Measurements from ENCODE around the gene PAPOLB. TPM values are rescaled to one million over a fixed set of nuclear protein-coding genes. Genes with fewer than 3 reads are reported as not detected.

PAPOLB gene
- total RNA-seq, 2 experiments from 2014 or later, result 0.08 TPM; not detected in 1

DNA sequence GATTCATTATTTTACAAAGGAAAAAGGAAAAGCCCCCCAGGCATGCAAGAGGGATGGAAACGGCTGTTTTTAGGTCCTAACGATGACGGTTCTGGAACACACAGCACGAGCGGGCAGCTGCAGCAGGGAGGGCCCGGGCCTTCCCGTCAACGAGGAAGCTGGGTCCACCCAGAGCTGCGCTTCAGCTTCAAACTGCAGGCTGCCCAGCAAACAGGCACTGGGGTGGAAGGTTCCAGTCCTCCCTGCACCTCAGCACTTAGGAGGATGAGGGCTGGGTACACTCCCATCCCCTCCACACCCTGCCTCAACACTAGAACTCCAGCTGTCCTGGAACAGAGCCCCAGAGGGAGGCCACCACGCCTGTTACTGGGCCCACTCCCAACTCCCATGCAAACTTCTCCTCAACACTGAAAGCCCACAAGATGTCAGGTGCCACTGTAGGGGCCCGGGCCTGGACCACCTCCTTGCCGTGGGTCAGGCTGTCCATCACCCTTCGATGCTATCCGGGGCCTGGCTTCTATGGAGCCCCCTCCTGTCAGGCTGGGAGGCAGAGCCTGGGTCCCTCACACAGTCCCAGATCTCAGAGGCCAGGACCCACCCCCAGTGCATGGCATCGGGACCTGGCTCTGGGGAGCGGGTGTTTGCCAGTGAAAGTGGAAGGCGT is 33.0 kb downstream of the PAPOLB start:
- H3K27me3 Mint-ChIP-seq (ENCODE audit: low read depth), result peaks cover 1% of the 10 kb centered on the region

DNA sequence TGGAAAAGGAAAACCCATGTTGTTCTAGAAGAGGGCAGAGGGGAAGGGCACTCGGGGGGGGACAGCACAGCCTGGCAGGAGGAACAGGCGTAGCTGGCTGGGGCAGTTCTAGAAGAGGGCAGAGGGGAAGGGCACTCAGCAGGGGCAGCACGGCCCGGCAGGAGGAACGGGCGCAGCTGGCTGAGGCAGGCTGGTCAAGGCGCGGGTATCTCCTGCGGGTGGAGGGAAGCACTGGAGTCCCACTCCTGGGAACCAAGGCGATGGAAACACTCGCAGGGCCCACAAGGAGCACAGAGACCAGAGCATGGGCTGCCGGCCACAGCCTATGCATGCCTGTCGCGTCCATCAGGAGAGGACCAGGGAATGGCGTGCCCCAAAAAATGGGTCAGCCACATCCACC is 36.7 kb downstream of the PAPOLB start:
- ATAC-seq (no peak), DNase-seq (no peak)
- Mint-ChIP-seq H3K4me3 (no peak overlapping the region), H3K36me3 (ENCODE audit: low read depth) (no peaks in the 10 kb centered on the region), H3K4me1 (ENCODE audit: low read depth) (no peaks in the 10 kb centered on the region), H3K27me3 (ENCODE audit: low read depth) (peaks cover 1% of the 10 kb centered on the region), H3K27ac (no peak overlapping the region), H3K9me3 (ENCODE audit: insufficient read depth) (no peaks in the 10 kb centered on the region)
- ChIA-PET CTCF (interaction anchor here (1.5 kb wide), 1 partner anchor 235 kb away, joined by 4 read pairs; no protein-coding TSS in a partner anchor), POLR2A (no interaction called here)

More for the DNA sequence above, 33.0 kb downstream of the PAPOLB start:
- no peak for ATAC-seq
- DNase-seq, result no peak
- Mint-ChIP-seq H3K36me3 (ENCODE audit: low read depth) (no peaks in the 10 kb centered on the region), H3K4me3 (no peak overlapping the region), H3K4me1 (ENCODE audit: low read depth) (no peaks in the 10 kb centered on the region), H3K9me3 (ENCODE audit: insufficient read depth) (no peaks in the 10 kb centered on the region), H3K27ac (no peak overlapping the region)
- ChIA-PET CTCF (interaction anchor here (0.9 to 2.2 kb wide), 3 partner anchors 14 to 257 kb away, joined by 4 to 10 read pairs (median 10); partner anchors contain the start of gene RADIL), POLR2A (no interaction called here)

DNA sequence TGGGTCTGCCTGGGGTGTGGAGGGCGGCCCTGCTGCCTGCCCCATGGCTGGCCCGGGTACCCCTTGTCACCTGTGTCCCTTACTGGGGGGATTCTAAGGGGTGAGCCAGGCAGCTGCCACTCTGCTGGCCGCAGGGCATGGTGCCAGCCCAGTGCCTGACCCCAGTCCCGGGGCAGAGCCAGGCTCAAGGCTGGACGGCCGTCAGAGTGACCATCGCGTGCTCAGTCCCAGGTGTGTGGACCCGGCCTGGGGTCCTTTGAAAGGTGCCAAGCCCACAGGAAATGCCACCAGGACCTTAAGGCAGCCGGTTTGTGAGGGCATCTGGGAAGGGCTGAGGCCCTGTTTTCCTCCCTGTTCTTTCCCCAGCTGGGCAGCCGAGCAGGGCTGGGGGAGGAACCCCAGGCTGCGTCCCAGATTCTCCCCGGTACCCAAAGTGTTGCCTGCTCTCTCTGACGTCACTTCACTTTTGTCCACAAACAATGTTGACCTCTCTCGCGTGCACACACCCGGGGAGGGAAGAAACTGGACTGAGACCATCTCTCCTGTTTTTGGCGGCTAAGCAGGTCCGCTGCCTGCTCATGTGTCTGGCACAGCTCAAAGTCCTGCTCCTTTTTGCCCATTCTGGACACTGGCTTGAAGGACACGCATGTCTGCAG is 37.6 kb downstream of the PAPOLB start:
- peaks cover 1% of the 10 kb centered on the region for H3K27me3 Mint-ChIP-seq (ENCODE audit: low read depth)
- H3K27ac Mint-ChIP-seq, result no peak overlapping the region
- DNase-seq (no peak), ATAC-seq (no peak)
- ChIA-PET CTCF (no interaction called here), POLR2A (no interaction called here)
- no peaks in the 10 kb centered on the region for H3K36me3 Mint-ChIP-seq (ENCODE audit: low read depth)
- H3K9me3 Mint-ChIP-seq (ENCODE audit: insufficient read depth), result no peaks in the 10 kb centered on the region
- H3K4me1 Mint-ChIP-seq (ENCODE audit: low read depth), result no peaks in the 10 kb centered on the region
- H3K4me3 Mint-ChIP-seq, result no peak overlapping the region

DNA sequence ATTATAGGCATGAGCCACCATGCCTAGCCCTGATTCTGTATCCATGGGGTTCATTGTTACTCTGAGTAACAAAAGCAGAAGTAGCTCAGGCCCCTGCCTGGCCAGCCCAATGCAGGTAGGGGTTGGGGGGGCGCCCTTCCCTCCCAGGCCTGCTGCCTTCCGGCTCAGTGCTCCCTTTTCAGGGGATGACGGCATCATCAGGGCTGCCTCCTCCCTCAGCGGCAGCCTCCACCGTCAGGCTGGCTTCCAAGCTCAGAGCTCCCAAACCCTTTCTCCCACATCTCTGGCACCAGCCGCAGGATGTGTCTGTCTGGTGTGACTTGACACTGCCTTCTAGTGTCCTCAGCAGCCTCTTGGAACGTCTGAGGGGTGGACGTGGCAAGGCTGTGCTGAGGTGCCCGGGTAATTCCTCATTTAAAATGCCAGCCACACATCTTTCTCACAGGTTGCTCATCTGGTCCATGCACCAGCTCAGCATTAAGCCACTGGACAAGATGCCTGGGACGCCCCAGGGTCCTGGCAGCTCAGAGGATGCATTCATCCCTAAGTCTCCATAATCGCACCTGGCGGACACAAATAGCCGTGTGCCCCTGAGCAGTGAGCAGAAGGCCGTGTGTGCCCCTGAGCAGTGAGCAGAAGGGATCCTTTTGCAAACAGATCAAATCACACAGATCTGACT is 38.2 kb downstream of the PAPOLB start:
- ChIA-PET CTCF (no interaction called here), POLR2A (no interaction called here)
- no peaks in the 10 kb centered on the region for H3K9me3 Mint-ChIP-seq (ENCODE audit: insufficient read depth)
- DNase-seq, result no peak
- no peak overlapping the region for H3K4me3 Mint-ChIP-seq
- no peak for ATAC-seq
- H3K36me3 Mint-ChIP-seq (ENCODE audit: low read depth), result no peaks in the 10 kb centered on the region
- no peaks in the 10 kb centered on the region for H3K4me1 Mint-ChIP-seq (ENCODE audit: low read depth)
- peaks cover 1% of the 10 kb centered on the region for H3K27me3 Mint-ChIP-seq (ENCODE audit: low read depth)
- no peak overlapping the region for H3K27ac Mint-ChIP-seq

DNA sequence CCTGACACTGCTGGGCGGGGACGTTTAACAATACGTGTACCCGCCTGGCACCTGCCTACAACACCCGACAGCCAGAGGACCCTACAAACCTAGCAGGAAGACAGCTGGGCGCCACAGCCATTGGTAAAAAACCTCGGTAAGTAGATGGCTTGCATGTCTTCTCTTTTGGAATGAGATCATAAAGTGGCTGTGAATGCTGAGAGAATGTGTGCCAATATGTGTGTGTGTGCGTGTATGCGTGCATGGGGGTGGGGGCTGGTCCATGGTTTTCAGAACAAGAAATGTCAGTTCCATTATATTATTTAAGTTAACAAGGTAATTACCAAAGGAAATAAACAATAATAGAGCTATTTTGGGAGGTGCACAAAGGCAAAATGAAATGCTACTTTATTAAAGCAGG is 39.2 kb downstream of the PAPOLB start:
- DNase-seq (no peak), ATAC-seq (no peak)
- H3K4me1 Mint-ChIP-seq (ENCODE audit: low read depth), result no peaks in the 10 kb centered on the region
- no peaks in the 10 kb centered on the region for H3K9me3 Mint-ChIP-seq (ENCODE audit: insufficient read depth)
- ChIA-PET POLR2A (no interaction called here), CTCF (no interaction called here)
- H3K4me3 Mint-ChIP-seq, result no peak overlapping the region
- peaks cover 1% of the 10 kb centered on the region for H3K27me3 Mint-ChIP-seq (ENCODE audit: low read depth)
- H3K27ac Mint-ChIP-seq, result no peak overlapping the region
- H3K36me3 Mint-ChIP-seq (ENCODE audit: low read depth), result no peaks in the 10 kb centered on the region

DNA sequence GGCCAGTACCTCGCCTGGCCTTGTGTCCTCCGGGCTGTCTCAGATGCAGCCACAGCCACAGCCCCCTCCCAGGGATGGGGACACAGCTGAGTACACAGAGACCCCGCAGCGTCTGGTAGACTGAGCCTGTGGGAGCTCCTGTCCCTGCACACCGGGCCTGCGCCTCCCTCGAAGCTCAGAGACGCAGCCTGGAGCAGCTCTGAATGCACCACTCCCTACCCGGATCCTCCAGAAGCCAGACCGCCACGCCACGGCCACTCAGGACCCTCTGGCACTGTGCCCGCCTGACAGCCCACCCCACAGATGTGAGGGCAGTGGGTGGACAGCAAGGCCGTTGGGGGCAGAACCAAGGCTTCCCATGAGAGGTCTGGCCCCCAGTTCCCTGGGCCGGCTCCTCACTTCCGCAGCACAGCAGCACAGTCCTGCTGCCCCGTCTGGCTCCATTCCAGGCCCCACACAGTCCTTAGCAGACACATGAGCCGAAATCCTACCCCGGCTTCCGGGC is 40.8 kb downstream of the PAPOLB start:
- ATAC-seq, result no peak
- Mint-ChIP-seq H3K4me3 (no peak overlapping the region), H3K36me3 (ENCODE audit: low read depth) (no peaks in the 10 kb centered on the region), H3K4me1 (ENCODE audit: low read depth) (no peaks in the 10 kb centered on the region), H3K27me3 (ENCODE audit: low read depth) (no peaks in the 10 kb centered on the region), H3K27ac (no peak overlapping the region), H3K9me3 (ENCODE audit: insufficient read depth) (no peaks in the 10 kb centered on the region)
- DNase-seq, result no peak
- ChIA-PET CTCF (no interaction called here), POLR2A (no interaction called here)

DNA sequence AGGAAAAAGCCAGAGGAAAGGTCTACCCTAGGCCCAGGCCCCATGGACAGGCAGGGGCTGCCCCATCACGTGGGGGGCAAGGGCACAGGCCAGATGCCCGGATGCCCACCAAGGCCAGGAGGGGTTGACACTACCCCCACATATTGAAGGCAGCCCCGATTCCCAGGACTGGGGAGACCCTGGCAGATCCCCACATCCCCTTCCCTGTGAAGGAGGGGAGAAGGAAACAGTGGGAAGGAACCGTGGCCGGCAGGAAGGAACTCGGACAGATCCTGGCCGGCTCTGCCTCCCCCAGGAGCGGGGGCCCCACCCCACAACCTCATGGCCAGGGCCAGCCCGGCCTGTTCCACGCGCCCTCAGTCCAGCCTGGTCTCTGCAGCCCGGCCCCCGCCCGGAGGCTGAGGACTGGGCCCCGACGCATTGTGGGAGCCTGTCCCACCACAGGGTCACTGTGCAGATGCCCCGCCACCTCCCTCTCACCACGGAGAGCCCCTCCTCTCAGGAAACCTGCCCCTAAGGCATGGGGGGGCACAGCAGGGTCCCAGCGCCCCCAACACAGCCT is 41.3 kb downstream of the PAPOLB start:
- ATAC-seq, result no peak
- Mint-ChIP-seq H3K36me3 (ENCODE audit: low read depth) (no peaks in the 10 kb centered on the region), H3K4me3 (no peak overlapping the region), H3K9me3 (ENCODE audit: insufficient read depth) (no peaks in the 10 kb centered on the region), H3K4me1 (ENCODE audit: low read depth) (no peaks in the 10 kb centered on the region), H3K27ac (no peak overlapping the region), H3K27me3 (ENCODE audit: low read depth) (no peaks in the 10 kb centered on the region)
- ChIA-PET POLR2A (no interaction called here), CTCF (no interaction called here)
- DNase-seq, result no peak

DNA sequence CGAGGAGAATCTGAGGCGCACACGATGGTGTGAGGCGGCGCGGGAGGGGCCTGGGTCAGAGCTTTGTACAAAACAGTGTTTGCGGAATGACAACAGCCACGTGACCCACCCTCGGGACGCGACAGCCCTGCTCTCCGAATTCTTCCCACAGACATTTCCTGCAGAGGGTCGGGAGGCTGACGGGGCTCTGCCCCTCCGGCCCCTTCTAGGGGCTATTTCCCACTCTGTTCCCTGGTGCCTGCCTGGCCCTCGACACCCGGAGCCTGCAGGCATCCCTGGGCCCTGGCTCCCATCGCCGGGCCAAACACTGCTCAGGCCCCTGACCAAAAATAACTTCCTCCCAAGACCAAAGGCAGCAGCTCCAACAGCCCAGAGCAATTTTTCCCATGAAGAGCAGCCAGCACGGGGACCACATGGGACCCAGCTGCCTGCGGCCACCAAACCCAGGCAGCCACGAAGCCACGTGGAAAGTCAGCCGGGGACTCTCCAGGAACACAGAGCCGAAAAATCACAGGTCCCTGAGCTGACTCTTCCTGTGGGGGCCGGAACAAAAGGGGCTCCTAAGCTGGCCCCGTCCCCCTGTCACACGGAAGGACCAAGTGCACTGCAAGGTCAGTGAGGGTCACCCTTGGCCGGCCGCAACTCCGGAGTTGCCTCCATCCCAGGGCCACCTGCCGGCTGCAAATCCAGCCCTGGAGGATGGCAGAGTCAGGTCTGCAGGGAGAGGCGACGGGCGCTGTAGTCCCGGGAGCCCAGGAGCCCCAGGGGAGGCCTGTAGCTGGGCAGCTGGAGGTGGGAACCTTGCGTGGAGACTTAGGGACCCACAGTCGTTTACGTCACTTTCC is 42.0 kb downstream of the PAPOLB start:
- H3K4me1 Mint-ChIP-seq (ENCODE audit: low read depth), result no peaks in the 10 kb centered on the region
- H3K36me3 Mint-ChIP-seq (ENCODE audit: low read depth), result no peaks in the 10 kb centered on the region
- no peak for DNase-seq
- ChIA-PET POLR2A (no interaction called here), CTCF (no interaction called here)
- H3K27me3 Mint-ChIP-seq (ENCODE audit: low read depth), result no peaks in the 10 kb centered on the region
- no peak for ATAC-seq
- H3K4me3 Mint-ChIP-seq, result no peak overlapping the region
- no peaks in the 10 kb centered on the region for H3K9me3 Mint-ChIP-seq (ENCODE audit: insufficient read depth)
- no peak overlapping the region for H3K27ac Mint-ChIP-seq

DNA sequence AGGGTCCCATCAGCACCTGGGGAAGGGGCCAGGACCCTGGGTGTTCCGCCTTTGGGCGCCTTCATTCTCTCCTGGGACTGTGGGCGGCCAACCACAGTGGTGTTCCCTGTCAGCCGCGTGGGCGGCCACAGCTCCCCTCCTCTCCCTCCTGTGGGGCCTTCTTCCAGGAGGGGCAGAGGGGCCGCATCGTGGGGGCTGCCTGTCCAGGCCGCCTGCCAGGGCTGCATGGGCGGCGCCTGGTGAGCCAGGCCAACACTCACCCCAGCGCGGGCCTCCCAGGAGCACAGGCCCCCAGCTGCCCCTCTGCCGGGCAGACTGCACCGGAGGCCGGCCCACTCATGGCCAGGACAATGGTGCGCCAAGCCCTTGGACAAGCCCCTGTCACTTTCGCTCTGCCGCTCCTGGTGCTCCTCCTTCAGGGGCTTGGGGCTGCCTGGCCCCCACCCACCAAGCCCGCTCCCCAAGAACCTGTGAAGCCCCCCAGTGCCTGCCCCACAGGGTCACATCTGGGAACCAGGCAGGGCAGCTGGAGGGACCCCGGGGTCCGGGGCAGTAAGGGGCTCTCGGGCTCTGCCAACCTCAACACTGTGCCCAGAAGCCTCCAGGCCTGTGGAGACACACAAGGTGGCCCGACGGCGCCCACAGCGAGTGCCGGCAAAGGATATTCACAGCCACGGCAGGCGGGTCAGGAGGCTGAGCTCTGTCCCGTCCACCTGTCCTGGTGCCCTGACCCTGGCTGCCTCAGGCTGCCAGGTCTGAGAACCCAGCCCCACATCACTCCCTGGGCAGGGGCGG is 43.6 kb downstream of the PAPOLB start:
- no peaks in the 10 kb centered on the region for H3K36me3 Mint-ChIP-seq (ENCODE audit: low read depth)
- H3K9me3 Mint-ChIP-seq (ENCODE audit: insufficient read depth), result no peaks in the 10 kb centered on the region
- H3K4me3 Mint-ChIP-seq, result no peak overlapping the region
- DNase-seq (no peak), ATAC-seq (no peak)
- H3K27ac Mint-ChIP-seq, result no peak overlapping the region
- ChIA-PET POLR2A (no interaction called here), CTCF (no interaction called here)
- no peaks in the 10 kb centered on the region for H3K4me1 Mint-ChIP-seq (ENCODE audit: low read depth)
- peaks cover 6% of the 10 kb centered on the region for H3K27me3 Mint-ChIP-seq (ENCODE audit: low read depth)

DNA sequence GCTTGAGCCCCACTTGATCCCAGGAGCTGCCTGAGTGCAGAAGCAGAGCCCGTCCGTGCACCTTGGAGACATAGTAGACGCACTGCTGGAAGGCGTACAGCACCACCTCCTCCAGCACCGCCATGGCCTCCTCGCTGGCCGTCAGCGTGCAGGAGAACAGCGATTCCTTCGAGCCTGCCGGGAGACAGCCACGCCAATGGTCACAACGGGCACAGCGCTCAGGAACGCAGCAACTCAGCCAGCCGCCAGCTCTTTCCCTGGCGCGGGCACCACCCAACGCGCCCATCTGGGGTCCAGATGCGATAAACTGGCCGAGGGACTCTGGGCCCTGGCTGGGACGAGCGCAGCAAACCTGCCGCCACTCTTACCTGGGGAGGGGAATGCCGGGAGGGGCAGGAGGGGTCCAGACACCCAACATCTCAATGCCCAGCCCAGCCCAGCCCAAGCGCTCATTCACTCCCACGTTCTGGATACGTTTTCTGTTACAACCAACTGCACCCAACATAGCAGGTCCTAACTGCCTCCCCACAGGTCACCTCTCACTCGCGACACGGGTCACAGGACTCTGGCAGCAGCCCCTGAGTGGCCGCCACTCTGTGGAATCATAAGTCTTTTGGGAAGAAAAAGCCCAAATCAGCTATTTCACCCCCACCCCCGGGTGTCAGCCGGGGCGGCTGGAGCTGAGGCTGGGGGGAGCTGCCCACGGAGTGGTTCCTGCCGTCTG is 44.5 kb downstream of the PAPOLB start:
- H3K27me3 Mint-ChIP-seq (ENCODE audit: low read depth), result peaks cover 11% of the 10 kb centered on the region
- H3K36me3 Mint-ChIP-seq (ENCODE audit: low read depth), result peaks cover 2% of the 10 kb centered on the region
- H3K27ac Mint-ChIP-seq, result no peak overlapping the region
- no peaks in the 10 kb centered on the region for H3K4me1 Mint-ChIP-seq (ENCODE audit: low read depth)
- H3K4me3 Mint-ChIP-seq, result no peak overlapping the region
- CTCF ChIA-PET, result interaction anchor here (0.8 kb wide), 1 partner anchor 157 kb away, joined by 3 read pairs; no protein-coding TSS in a partner anchor
- ATAC-seq (no peak), DNase-seq (no peak)
- POLR2A ChIA-PET, result no interaction called here
- no peaks in the 10 kb centered on the region for H3K9me3 Mint-ChIP-seq (ENCODE audit: insufficient read depth)
